ENCODE measurements around the gene NBR1.

DNA sequence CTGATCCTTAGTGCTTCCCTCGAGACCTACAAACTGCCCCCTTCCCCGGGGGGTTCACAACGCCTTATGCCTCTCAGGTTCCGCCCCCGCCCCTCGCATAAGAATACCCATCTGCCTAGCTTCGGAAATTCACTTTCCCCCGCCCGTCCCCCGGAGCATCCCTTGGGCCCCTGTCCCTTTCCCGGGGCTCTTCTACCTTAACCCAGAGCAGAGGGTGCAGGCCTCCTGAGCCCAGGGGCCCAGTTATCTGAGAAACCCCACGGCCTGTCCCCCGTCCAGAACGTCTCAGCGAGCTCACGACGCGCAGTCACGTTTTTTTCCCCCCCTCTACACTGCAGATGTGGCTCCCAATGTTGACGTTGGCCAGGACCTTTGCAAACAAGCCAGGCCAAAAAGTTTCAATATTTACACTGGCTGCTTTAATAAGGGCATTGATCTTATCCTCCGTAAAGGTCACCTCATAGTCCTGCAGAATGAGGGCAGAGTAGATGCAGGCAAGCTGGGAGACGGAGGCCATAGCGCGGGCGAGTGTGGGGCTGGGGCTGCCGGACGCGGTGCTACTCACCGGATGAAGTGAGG lies 1.4 kb upstream of the NBR1 start:
- TF ChIP-seq POLR2AphosphoS5 (IDR thresholded peaks at IDR 0.05; ENCODE audit: low read depth) = 0 out of 2 replicates have a peak, but pooled peaks have one; percentile 10
- TF ChIP-seq, protein P1, sequence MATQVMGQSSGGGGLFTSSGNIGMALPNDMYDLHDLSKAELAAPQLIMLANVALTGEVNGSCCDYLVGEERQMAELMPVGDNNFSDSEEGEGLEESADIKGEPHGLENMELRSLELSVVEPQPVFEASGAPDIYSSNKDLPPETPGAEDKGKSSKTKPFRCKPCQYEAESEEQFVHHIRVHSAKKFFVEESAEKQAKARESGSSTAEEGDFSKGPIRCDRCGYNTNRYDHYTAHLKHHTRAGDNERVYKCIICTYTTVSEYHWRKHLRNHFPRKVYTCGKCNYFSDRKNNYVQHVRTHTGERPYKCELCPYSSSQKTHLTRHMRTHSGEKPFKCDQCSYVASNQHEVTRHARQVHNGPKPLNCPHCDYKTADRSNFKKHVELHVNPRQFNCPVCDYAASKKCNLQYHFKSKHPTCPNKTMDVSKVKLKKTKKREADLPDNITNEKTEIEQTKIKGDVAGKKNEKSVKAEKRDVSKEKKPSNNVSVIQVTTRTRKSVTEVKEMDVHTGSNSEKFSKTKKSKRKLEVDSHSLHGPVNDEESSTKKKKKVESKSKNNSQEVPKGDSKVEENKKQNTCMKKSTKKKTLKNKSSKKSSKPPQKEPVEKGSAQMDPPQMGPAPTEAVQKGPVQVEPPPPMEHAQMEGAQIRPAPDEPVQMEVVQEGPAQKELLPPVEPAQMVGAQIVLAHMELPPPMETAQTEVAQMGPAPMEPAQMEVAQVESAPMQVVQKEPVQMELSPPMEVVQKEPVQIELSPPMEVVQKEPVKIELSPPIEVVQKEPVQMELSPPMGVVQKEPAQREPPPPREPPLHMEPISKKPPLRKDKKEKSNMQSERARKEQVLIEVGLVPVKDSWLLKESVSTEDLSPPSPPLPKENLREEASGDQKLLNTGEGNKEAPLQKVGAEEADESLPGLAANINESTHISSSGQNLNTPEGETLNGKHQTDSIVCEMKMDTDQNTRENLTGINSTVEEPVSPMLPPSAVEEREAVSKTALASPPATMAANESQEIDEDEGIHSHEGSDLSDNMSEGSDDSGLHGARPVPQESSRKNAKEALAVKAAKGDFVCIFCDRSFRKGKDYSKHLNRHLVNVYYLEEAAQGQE (IDR thresholded peaks at IDR 0.05; ENCODE audit: unreplicated experiment) = no peak
- TF ChIP-seq, protein P2, sequence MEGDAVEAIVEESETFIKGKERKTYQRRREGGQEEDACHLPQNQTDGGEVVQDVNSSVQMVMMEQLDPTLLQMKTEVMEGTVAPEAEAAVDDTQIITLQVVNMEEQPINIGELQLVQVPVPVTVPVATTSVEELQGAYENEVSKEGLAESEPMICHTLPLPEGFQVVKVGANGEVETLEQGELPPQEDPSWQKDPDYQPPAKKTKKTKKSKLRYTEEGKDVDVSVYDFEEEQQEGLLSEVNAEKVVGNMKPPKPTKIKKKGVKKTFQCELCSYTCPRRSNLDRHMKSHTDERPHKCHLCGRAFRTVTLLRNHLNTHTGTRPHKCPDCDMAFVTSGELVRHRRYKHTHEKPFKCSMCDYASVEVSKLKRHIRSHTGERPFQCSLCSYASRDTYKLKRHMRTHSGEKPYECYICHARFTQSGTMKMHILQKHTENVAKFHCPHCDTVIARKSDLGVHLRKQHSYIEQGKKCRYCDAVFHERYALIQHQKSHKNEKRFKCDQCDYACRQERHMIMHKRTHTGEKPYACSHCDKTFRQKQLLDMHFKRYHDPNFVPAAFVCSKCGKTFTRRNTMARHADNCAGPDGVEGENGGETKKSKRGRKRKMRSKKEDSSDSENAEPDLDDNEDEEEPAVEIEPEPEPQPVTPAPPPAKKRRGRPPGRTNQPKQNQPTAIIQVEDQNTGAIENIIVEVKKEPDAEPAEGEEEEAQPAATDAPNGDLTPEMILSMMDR (conservative IDR thresholded peaks at IDR 0.05; ENCODE audit: low read depth in 2 of 2) = no peak
- TF ChIP-seq EZH2 (IDR thresholded peaks at IDR 0.05; ENCODE audit: low read depth, unreplicated experiment) = no peak
- no peak for TF ChIP-seq JUNB (IDR thresholded peaks at IDR 0.05; ENCODE audit: unreplicated experiment)
- TF ChIP-seq, protein P3, sequence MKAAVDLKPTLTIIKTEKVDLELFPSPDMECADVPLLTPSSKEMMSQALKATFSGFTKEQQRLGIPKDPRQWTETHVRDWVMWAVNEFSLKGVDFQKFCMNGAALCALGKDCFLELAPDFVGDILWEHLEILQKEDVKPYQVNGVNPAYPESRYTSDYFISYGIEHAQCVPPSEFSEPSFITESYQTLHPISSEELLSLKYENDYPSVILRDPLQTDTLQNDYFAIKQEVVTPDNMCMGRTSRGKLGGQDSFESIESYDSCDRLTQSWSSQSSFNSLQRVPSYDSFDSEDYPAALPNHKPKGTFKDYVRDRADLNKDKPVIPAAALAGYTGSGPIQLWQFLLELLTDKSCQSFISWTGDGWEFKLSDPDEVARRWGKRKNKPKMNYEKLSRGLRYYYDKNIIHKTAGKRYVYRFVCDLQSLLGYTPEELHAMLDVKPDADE (IDR thresholded peaks at IDR 0.05) = no peak
- TF ChIP-seq EZH2phosphoT487 (IDR thresholded peaks at IDR 0.05; ENCODE audit: unreplicated experiment) = no peak
- no peak for TF ChIP-seq CREB1 (CRISPR knock-in tag; IDR thresholded peaks at IDR 0.05; ENCODE audit: low read depth)
- TF ChIP-seq STAT1 (IDR thresholded peaks at IDR 0.05; ENCODE audit: unreplicated experiment) = no peak

Measured in GM23338 (cell line).